Activated CD4-positive, alpha-beta T cell treated with anti-CD3 and anti-CD28 coated beads for 36 hours (primary cell): ENCODE data around the gene ZNF585A. TPM values are rescaled to one million over a fixed set of nuclear protein-coding genes. Genes with fewer than 3 reads are reported as not detected.

ENCODE experiments used
- total RNA-seq, 2 experiments: library from RNA; stranded (reverse); gene quantifications; one replicate each; pipeline ENCODE4 v1.2.3, GENCODE V29; 2021

Gene ZNF585A
- total RNA-seq, 2 experiments from 2014 or later = 8.7 to 9.8 TPM

Other genes starting within 250 kb of the ZNF585A start
- gene ZNF420, start 94.3 kb downstream of the ZNF585A start, total RNA-seq = 10 to 100 TPM in 1 of 2 experiments, 1 to 10 TPM in 1; 9.1 to 12.8 TPM
- gene ZNF585B, start 37.8 kb upstream of the ZNF585A start, total RNA-seq = 10 to 100 TPM; 10.4 to 11.2 TPM
- 1 to 10 TPM; 8.5 to 9.2 TPM for gene ZNF383, start 45.5 kb upstream of the ZNF585A start, total RNA-seq
- 1 to 10 TPM; 5.0 to 5.4 TPM for gene ZNF527, start 198.4 kb upstream of the ZNF585A start, total RNA-seq